OCI-LY7 (cell line): ENCODE measurements around the gene TGM4. TPM values are rescaled to one million over a fixed set of nuclear protein-coding genes. Genes with fewer than 3 reads are reported as not detected.

Source experiments
- Bru-seq: library from RNA; stranded (reverse); fragments of 400-500 nt; gene quantifications from one replicate; lab custom pipeline; 2021; lab: Mats Ljungman, UMichigan
- BruChase-seq, 2 experiments: library from RNA; stranded (reverse); fragments of 400-500 nt; gene quantifications; one replicate each; lab custom pipeline; 2021; lab: Mats Ljungman, UMichigan
- BruUV-seq: library from RNA; stranded (reverse); fragments of 400-500 nt; replicated peaks from 2 replicates; lab custom pipeline; 2021; lab: Mats Ljungman, UMichigan
- CTCF ChIA-PET: fragments of 300-600 bp; sonication (Branson Sonifier 250); formaldehyde crosslinking; loops from one replicate; lab custom pipeline; 2022; ENCODE audit warnings: antibody characterized with exemption; ENCODE audit not compliant: unreplicated experiment; lab: Charles Lee
- POLR2A ChIA-PET: fragments of 300-600 bp; sonication (Branson Sonifier 250); formaldehyde crosslinking; loops from one replicate; lab custom pipeline; 2022; ENCODE audit warnings: antibody characterized with exemption; lab: Charles Lee
- DNase-seq: peaks from one replicate; pipeline ENCODE4 v3.0.0-alpha.2; 2015; ENCODE audit warnings: low spot score
- H2AFZ ChIP-seq: fragments of 200-600 bp; sonication (generic), shearing (Covaris generic); 2 replicates; pipeline ENCODE4 v1.6.1; 2014; ENCODE audit warnings: mild to moderate bottlenecking, antibody characterized with exemption, low read length, moderate library complexity
- H3K27ac ChIP-seq: fragments of 200-600 bp; sonication (generic); 2 replicates; pipeline ENCODE4 v1.5.1; 2014; ENCODE audit warnings: mixed run types, low read depth, mild to moderate bottlenecking, moderate library complexity, low read length, inconsistent platforms; ENCODE audit not compliant: poor library complexity, severe bottlenecking
- H3K36me3 ChIP-seq: fragments of 200-600 bp; sonication (generic); 2 replicates; pipeline ENCODE4 v1.6.1; 2014; ENCODE audit warnings: mild to moderate bottlenecking, antibody characterized with exemption, low read length, moderate library complexity, mixed read lengths; ENCODE audit not compliant: insufficient read depth
- H3K4me1 ChIP-seq: fragments of 200-600 bp; sonication (generic); 2 replicates; pipeline ENCODE4 v1.5.1; 2014; ENCODE audit warnings: mild to moderate bottlenecking, low read length; ENCODE audit not compliant: insufficient read depth, poor library complexity, severe bottlenecking
- H3K4me2 ChIP-seq: fragments of 200-600 bp; sonication (generic); 2 replicates; pipeline ENCODE4 v1.6.1; 2014; ENCODE audit warnings: mild to moderate bottlenecking, low read length
- H3K4me3 ChIP-seq: fragments of 200-600 bp; sonication (generic); 2 replicates; pipeline ENCODE4 v1.5.1; 2014; ENCODE audit warnings: mild to moderate bottlenecking, low read depth, low read length; ENCODE audit not compliant: poor library complexity, severe bottlenecking
- H3K79me2 ChIP-seq: fragments of 200-600 bp; sonication (generic); 2 replicates; pipeline ENCODE4 v1.6.1; 2016; ENCODE audit warnings: low read depth, mild to moderate bottlenecking, low read length, moderate library complexity, mixed read lengths; ENCODE audit not compliant: insufficient read depth
- H3K9me2 ChIP-seq: fragments of 200-600 bp; sonication (generic); 2 replicates; pipeline ENCODE4 v1.6.1; 2016; ENCODE audit warnings: mild to moderate bottlenecking, low read length, mixed read lengths; ENCODE audit not compliant: insufficient read depth
- H3K9me3 ChIP-seq: fragments of 200-600 bp; sonication (generic); 2 replicates; pipeline ENCODE4 v1.6.1; 2014; ENCODE audit warnings: mild to moderate bottlenecking, mixed run types, low read length, mixed read lengths
- H4K20me1 ChIP-seq: fragments of 200-600 bp; sonication (generic); 2 replicates; pipeline ENCODE4 v1.6.1; 2014; ENCODE audit warnings: mild to moderate bottlenecking, antibody characterized with exemption, low read length, moderate library complexity, mixed read lengths; ENCODE audit not compliant: insufficient read depth
- EZH2phosphoT487 ChIP-seq: fragments of 200-600 bp; sonication (generic); IDR thresholded peaks from 2 replicates; pipeline ENCODE4 v1.6.1; 2018; ENCODE audit warnings: low read depth, borderline replicate concordance, mild to moderate bottlenecking, mixed run types, antibody characterized with exemption, low read length, moderate library complexity, mixed read lengths
- intact Hi-C: fragments of 100-400 bp; cut with micrococcal nuclease; formaldehyde crosslinking; loops from one replicate; pipeline ENCODE4 v1.10.0; 2022; ENCODE audit not compliant: unreplicated experiment
- long read RNA-seq: library from polyadenylated mRNA; stranded (forward); transcript quantifications from one replicate; pipeline ENCODE4 v2.0.0, GENCODE V29; 2022
- total RNA-seq, 2 experiments: library from RNA; depleted of rRNA in 1 of 2; stranded (reverse); fragments of >200 nt in 1 of 2; shearing (Covaris generic) in 1 of 2; gene quantifications; 2 replicates each; pipeline ENCODE4 v1.2.3, GENCODE V29; 2014 to 2022
- TF ChIP-seq, protein P1 (sequence below): fragments of 200-600 bp; sonication (generic); conservative IDR thresholded peaks from 2 replicates; pipeline ENCODE4 v1.5.1; 2014; ENCODE audit warnings: mild to moderate bottlenecking, antibody characterized with exemption, low read length, moderate library complexity, mixed read lengths

The TGM4 gene
- total RNA-seq (2014; rRNA removed; shearing (Covaris generic)) (not detected in 2 replicates), total RNA-seq (2022) (not detected in 2 replicates), Bru-seq, nascent RNA (percentile 15 among the genes with signal in this experiment), BruChase-seq, experiment 1, labeled RNA remaining after a 6-hour chase (percentile 9 among the genes with signal in this experiment), BruChase-seq, experiment 2, labeled RNA remaining after a 2-hour chase (percentile 8 among the genes with signal in this experiment)
- long read RNA-seq, result 0 reads

DNA sequence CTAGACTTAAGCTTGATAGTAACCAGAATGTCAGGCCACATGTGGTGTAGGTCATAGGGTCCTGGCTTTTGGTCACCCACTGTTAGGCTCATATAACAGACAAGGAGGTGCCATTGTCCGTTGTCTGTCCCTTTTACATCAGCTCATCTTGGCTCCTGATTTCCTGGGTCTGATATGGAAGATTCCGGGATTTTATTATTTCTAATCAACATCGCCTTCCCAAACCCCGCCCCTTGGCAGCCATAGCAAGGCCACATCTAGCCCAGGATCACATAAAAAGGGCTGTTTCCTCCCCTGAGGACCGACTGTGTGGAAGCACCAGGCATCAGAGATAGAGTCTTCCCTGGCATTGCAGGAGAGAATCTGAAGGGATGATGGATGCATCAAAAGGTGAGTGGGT is at the start of gene TGM4:
Gene TGM4 (plus strand): TSS at position 301 of the 400 bp plus-strand sequence. CDS start 71 bp downstream, at position 372.
- no peak within 1 kb of the TSS for H3K4me2 ChIP-seq
- intact Hi-C loops, result no loop called here
- no peaks in the 10 kb centered on the region for H3K9me3 ChIP-seq
- DNase-seq, result no peak
- no peak within 1 kb of the TSS for H3K27ac ChIP-seq
- ChIA-PET CTCF (no interaction called here), POLR2A (no interaction called here)
- H3K9me2 ChIP-seq, result no peaks in the 10 kb centered on the region
- H3K4me1 ChIP-seq, result no peaks in the 10 kb centered on the region
- no peaks in the 10 kb centered on the region for H3K36me3 ChIP-seq
- no peak within 1 kb of the TSS for H2AFZ ChIP-seq
- no peak within 1 kb of the TSS for H3K4me3 ChIP-seq
- H3K79me2 ChIP-seq, result no peaks in the 10 kb centered on the region
- TF ChIP-seq, protein P1, sequence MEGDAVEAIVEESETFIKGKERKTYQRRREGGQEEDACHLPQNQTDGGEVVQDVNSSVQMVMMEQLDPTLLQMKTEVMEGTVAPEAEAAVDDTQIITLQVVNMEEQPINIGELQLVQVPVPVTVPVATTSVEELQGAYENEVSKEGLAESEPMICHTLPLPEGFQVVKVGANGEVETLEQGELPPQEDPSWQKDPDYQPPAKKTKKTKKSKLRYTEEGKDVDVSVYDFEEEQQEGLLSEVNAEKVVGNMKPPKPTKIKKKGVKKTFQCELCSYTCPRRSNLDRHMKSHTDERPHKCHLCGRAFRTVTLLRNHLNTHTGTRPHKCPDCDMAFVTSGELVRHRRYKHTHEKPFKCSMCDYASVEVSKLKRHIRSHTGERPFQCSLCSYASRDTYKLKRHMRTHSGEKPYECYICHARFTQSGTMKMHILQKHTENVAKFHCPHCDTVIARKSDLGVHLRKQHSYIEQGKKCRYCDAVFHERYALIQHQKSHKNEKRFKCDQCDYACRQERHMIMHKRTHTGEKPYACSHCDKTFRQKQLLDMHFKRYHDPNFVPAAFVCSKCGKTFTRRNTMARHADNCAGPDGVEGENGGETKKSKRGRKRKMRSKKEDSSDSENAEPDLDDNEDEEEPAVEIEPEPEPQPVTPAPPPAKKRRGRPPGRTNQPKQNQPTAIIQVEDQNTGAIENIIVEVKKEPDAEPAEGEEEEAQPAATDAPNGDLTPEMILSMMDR, result no peak
- no peaks in the 10 kb centered on the region for H4K20me1 ChIP-seq
- BruUV-seq, result no TSS peak

DNA sequence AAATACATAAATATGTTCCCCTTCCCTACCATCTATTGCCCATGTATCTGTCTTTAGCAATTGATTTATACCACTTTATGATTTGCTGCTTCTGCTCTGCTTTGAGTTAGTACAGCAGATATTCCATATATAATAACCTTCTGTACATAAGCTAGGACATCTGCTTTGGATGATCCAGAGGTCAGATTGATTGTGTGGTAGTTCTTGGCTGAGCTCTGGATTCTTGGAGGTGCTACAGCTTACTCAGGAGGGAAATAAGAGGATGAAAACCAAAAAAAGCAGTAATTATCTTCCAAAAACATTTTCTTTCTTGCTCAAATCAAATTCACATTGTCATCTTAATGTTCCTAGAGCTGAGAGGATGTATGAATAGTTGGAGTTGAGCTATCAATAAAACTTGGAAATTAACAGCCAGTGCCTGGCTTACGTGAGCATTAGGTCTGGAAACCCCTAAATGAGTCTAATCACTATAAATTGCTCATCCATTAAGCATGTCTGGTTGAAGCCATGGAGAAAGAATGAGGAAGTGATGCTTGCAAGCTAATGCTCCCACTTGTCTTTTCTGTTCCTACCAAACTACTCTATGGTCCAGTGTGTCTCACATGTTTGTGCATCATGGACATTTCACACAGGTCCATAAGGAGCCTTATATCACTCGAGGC is 49.0 kb upstream of the TGM4 start:
- no peak for TF ChIP-seq EZH2phosphoT487
- TF ChIP-seq, protein P1, result no peak
- CTCF ChIA-PET, result no interaction called here
- POLR2A ChIA-PET, result no interaction called here
- Histone ChIP-seq H3K4me1 (no peaks in the 10 kb centered on the region), H3K36me3 (peaks cover 78% of the 10 kb centered on the region), H3K9me3 (no peaks in the 10 kb centered on the region), H3K79me2 (no peaks in the 10 kb centered on the region), H3K4me3 (no peak overlapping the region), H4K20me1 (no peaks in the 10 kb centered on the region), H2AFZ (no peak overlapping the region), H3K27ac (no peak overlapping the region), H3K9me2 (no peaks in the 10 kb centered on the region), H3K4me2 (no peak overlapping the region)
- no TSS peak for BruUV-seq
- no peak for DNase-seq
- intact Hi-C loops, result no loop called here

DNA sequence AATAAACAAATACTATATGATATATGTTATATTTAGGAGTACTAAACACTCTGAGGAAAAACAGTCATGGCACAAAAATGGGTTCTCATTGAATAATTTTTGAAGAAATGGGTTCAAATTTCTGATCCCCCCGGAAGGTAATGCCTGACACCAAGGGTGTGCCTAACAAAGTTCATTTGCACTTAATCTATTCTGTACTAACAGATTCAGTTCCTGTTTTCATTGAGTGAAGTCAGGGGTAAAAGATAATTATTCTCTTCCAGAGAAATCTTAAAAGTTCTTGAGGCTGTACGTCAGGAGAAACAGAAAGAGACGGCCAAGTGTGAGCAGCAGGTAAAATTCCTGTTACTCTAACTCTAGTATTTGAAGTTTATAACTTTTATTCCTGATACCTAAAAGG is 47.2 kb upstream of the TGM4 start:
- no peaks in the 10 kb centered on the region for H4K20me1 ChIP-seq
- no peak for DNase-seq
- intact Hi-C loops, result no loop called here
- H3K27ac ChIP-seq, result no peak overlapping the region
- no peak overlapping the region for H2AFZ ChIP-seq
- peaks cover 90% of the 10 kb centered on the region for H3K36me3 ChIP-seq
- no peak overlapping the region for H3K4me3 ChIP-seq
- no peaks in the 10 kb centered on the region for H3K9me3 ChIP-seq
- H3K4me2 ChIP-seq, result no peak overlapping the region
- no peaks in the 10 kb centered on the region for H3K9me2 ChIP-seq
- TF ChIP-seq, protein P1, result no peak
- TF ChIP-seq EZH2phosphoT487, result no peak
- CTCF ChIA-PET, result no interaction called here
- H3K4me1 ChIP-seq, result no peaks in the 10 kb centered on the region
- no TSS peak for BruUV-seq
- H3K79me2 ChIP-seq, result no peaks in the 10 kb centered on the region
- POLR2A ChIA-PET, result no interaction called here
